Measurements from ENCODE around the gene STIMATE.

STIMATE gene

GRCh38 chr3:52831500-52832301 is 65.6 kb downstream of the STIMATE start (continued):
- TF ChIP-seq, protein P1, sequence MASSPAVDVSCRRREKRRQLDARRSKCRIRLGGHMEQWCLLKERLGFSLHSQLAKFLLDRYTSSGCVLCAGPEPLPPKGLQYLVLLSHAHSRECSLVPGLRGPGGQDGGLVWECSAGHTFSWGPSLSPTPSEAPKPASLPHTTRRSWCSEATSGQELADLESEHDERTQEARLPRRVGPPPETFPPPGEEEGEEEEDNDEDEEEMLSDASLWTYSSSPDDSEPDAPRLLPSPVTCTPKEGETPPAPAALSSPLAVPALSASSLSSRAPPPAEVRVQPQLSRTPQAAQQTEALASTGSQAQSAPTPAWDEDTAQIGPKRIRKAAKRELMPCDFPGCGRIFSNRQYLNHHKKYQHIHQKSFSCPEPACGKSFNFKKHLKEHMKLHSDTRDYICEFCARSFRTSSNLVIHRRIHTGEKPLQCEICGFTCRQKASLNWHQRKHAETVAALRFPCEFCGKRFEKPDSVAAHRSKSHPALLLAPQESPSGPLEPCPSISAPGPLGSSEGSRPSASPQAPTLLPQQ (tag by site-specific recombination; IDR thresholded peaks at IDR 0.05) = peak; percentile 92
- TF ChIP-seq, protein P2, sequence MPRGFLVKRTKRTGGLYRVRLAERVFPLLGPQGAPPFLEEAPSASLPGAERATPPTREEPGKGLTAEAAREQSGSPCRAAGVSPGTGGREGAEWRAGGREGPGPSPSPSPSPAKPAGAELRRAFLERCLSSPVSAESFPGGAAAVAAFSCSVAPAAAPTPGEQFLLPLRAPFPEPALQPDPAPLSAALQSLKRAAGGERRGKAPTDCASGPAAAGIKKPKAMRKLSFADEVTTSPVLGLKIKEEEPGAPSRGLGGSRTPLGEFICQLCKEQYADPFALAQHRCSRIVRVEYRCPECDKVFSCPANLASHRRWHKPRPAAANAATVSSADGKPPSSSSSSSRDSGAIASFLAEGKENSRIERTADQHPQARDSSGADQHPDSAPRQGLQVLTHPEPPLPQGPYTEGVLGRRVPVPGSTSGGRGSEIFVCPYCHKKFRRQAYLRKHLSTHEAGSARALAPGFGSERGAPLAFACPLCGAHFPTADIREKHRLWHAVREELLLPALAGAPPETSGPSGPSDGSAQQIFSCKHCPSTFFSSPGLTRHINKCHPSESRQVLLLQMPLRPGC (tag by site-specific recombination; IDR thresholded peaks at IDR 0.05) = no peak
- no peak for TF ChIP-seq KLF7 (tag by site-specific recombination; IDR thresholded peaks at IDR 0.05; ENCODE audit: borderline replicate concordance)
- no peak for TF ChIP-seq ZBTB26 (tag by site-specific recombination; optimal IDR thresholded peaks at IDR 0.05)
- no peak for TF ChIP-seq PRDM4 (tag by site-specific recombination; IDR thresholded peaks at IDR 0.05)
- TF ChIP-seq ZSCAN18 (tag by site-specific recombination; IDR thresholded peaks at IDR 0.05) = no peak
- no peak for TF ChIP-seq ZNF488 (tag by site-specific recombination; IDR thresholded peaks at IDR 0.05)
- no peak for TF ChIP-seq GLI4 (tag by site-specific recombination; IDR thresholded peaks at IDR 0.05)
- TF ChIP-seq ZNF48 (tag by site-specific recombination; IDR thresholded peaks at IDR 0.05) = no peak
- no peak for TF ChIP-seq ZNF239 (tag by site-specific recombination; IDR thresholded peaks at IDR 0.05)
- peak; percentile 52; the same call in 1 of the 2 replicates for TF ChIP-seq ZEB2 (tag by site-specific recombination; IDR thresholded peaks at IDR 0.05)
- TF ChIP-seq MZF1 (tag by site-specific recombination; IDR thresholded peaks at IDR 0.05; ENCODE audit: borderline replicate concordance) = no peak; the same call in 1 of the 2 replicates
- TF ChIP-seq ZNF585B (tag by site-specific recombination; IDR thresholded peaks at IDR 0.05) = no peak
- no peak for TF ChIP-seq ZNF37A (tag by site-specific recombination; IDR thresholded peaks at IDR 0.05)
- no peak for TF ChIP-seq AEBP2 (tag by site-specific recombination; IDR thresholded peaks at IDR 0.05; ENCODE audit: borderline replicate concordance)
- TF ChIP-seq ZFP69B (tag by site-specific recombination; IDR thresholded peaks at IDR 0.05) = peak; percentile 66; the same call in 1 of the 2 replicates
- peak; percentile 70; the same call in 1 of the 2 replicates for TF ChIP-seq ZBTB17 (tag by site-specific recombination; IDR thresholded peaks at IDR 0.05)
- TF ChIP-seq ZNF596 (tag by site-specific recombination; IDR thresholded peaks at IDR 0.05) = no peak
- TF ChIP-seq ZNF354C (tag by site-specific recombination; IDR thresholded peaks at IDR 0.05; ENCODE audit: borderline replicate concordance, low read depth) = no peak
- TF ChIP-seq ZNF660 (tag by site-specific recombination; IDR thresholded peaks at IDR 0.05) = peak; percentile 57; the same call in 1 of the 2 replicates
- no peak for TF ChIP-seq ZNF529 (tag by site-specific recombination; IDR thresholded peaks at IDR 0.05; ENCODE audit: insufficient replicate concordance)
- TF ChIP-seq ZNF416 (tag by site-specific recombination; IDR thresholded peaks at IDR 0.05) = no peak
- no peak for TF ChIP-seq ZFP3 (tag by site-specific recombination; IDR thresholded peaks at IDR 0.05; ENCODE audit: low read depth)
- peak; percentile 85 for TF ChIP-seq OSR2 (tag by site-specific recombination; IDR thresholded peaks at IDR 0.05)
- TF ChIP-seq KLF9 (tag by site-specific recombination; IDR thresholded peaks at IDR 0.05; ENCODE audit: low read depth) = no peak
- TF ChIP-seq ZNF600 (tag by site-specific recombination; IDR thresholded peaks at IDR 0.05) = peak; percentile 72
- TF ChIP-seq ZBTB20 (tag by site-specific recombination; IDR thresholded peaks at IDR 0.05) = peak; percentile 36; the same call in 1 of the 2 replicates
- no peak for TF ChIP-seq ZNF561 (tag by site-specific recombination; IDR thresholded peaks at IDR 0.05; ENCODE audit: borderline replicate concordance)

Measured in HEK293 (cell line).